Pancreas (tissue), 10 donors: ENCODE results near the gene MLPH. TPM values are rescaled to one million over a fixed set of nuclear protein-coding genes. Genes with fewer than 3 reads are reported as not detected.

Experiments
- ATAC-seq, 4 donors: fragments of 200-7000 bp; cut with Tn5 transposase; one replicate each; pipeline versions ENCODE4 v1.8.0 to v1.9.1; 2020; ENCODE audit warnings: mild to moderate bottlenecking in 4 of 4, moderate library complexity in 4 of 4
- DNase-seq, 6 donors: peaks; one replicate each; pipeline ENCODE4 v3.0.0-alpha.2; 2020
- FAIRE-seq: peaks from 2 replicates; lab custom pipeline; 2012; peaks lifted over from hg19 to GRCh38; lab: Jason Lieb, UNC
- H3K27ac ChIP-seq, 4 donors: fragments of 200-600 bp; sonication (generic); 1 replicate in 3 of 4; 2 replicates in 1 of 4; pipeline versions ENCODE4 v1.5.0 to v1.8.0; 2020
- H3K27me3 ChIP-seq, 4 donors: fragments of 200-600 bp; one replicate each; pipeline ENCODE4 v1.8.0; 2021
- H3K36me3 ChIP-seq, 3 donors: fragments of 200-600 bp; sonication (generic) in 1 of 3; one replicate each; pipeline versions ENCODE4 v1.5.0 to v1.8.0; 2020 to 2021
- H3K4me1 ChIP-seq, 3 donors: fragments of 200-600 bp; one replicate each; pipeline ENCODE4 v1.8.0; 2021
- H3K4me3 ChIP-seq, 4 donors: fragments of 200-600 bp; sonication (generic) in 2 of 4; one replicate each; pipeline versions ENCODE4 v1.5.0 to v1.8.0; 2020 to 2021
- H3K9me3 ChIP-seq, 4 donors: fragments of 200-600 bp; one replicate each; pipeline ENCODE4 v1.8.0; 2021
- WGBS, 2 donors: extraction: QIAGEN DNeasy Blood & Tissue Kit; methylation state at CpG; one replicate each; pipeline ENCODE4 v1.1.7; 2013; 5-methylcytosine and 5-hydroxymethylcytosine counted together
- intact Hi-C, 3 donors: fragments of 100-400 bp; cut with DNase I; formaldehyde crosslinking; loops; one replicate each; pipeline versions ENCODE4 v1.11.1 to v1.14.2; 2022
- polyA plus RNA-seq, 2 donors: library from polyadenylated mRNA; stranded (reverse); fragments of 200-250 nt; gene quantifications; one replicate each; pipeline ENCODE4 v1.2.3, GENCODE V29; 2013
- total RNA-seq, 6 donors: library from RNA; stranded (reverse); fragmentation: NEBNext Ultra II Directional in 4 of 6; extraction: Animal tissue kit (Norgen Biotek cat#: 25700) in 4 of 6; gene quantifications; one replicate each; pipeline versions ENCODE4 v1.2.1 to v1.2.4, GENCODE V29; 2021 to 2023
- TF ChIP-seq, protein P1 (sequence below), 4 donors: fragments of 200-600 bp; sonication (generic) in 3 of 4; IDR thresholded peaks; one replicate each; pipeline versions ENCODE4 v1.5.0 to v1.8.0; 2021; ENCODE audit warnings: antibody characterized with exemption in 4 of 4
- donor health status: healthy with polysubstance abuse.
- donor health status: DM: no; HTN: no; CAD: no; lungs with moderate emphysema.
- donor health status: DM: no; HTN: no; CAD: no.
- donor health status: control.
- donor health status: control.
- donor health status: Bipolar disorder and iron deficiency.
- donor health status: DM: yes; HTN: yes; CAD: no.
- donor health status: DM: no; HTN: no; CAD: no.
- donor health status: DM: no; HTN: no; CAD: no.
- donor health status: DM: yes; HTN: yes; CAD: no.

The MLPH gene
- total and polyA plus RNA-seq, 8 donors = 6.2 to 45.2 (median 19.3) TPM

DNA sequence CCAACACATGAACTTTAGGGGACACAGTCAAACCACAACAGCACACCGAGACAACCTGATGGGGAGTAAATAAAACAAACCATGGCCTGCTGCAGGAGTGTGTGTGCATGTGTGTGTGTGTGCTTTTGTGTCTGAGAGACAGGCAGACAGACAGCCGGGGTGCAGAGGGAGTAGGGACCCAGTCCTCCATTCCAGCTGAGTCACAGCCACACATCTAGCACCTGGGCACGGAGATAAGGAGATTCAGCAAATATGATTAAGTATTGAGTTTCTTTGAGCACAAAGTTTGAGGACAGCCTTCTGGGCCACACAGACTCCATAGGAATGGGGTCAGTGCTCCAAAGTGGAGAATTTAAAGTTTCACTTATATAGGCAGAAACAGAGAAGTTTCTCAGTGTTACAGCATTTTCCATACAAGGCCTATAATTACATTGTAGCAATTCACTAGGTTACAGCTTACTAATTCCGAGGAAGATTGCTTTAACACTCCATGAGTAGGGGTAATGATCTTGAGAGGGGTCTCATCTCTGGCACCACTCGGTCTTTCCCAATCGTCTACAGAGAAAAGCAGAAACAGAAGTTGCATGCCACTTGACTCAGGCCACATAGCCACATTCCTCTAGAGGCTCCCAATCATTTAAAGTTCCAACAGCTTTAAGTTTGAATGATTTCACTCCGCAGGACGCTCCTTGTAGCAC lies 48.5 kb downstream of the MLPH start:
- H3K27me3 ChIP-seq = no peaks in the 10 kb centered on the region
- 84 to 85% methylated on average over 8 of the region's 8 CpGs for WGBS, 2 donors
- intact Hi-C loops = no loop called here
- no peak for DNase-seq
- no peaks in the 10 kb centered on the region for H3K9me3 ChIP-seq
- FAIRE-seq = no peak
- H3K4me3 ChIP-seq = no peak overlapping the region
- H3K36me3 ChIP-seq = no peaks in the 10 kb centered on the region
- H3K4me1 ChIP-seq = no peaks in the 10 kb centered on the region
- ATAC-seq = no peak
- TF ChIP-seq, protein P1, sequence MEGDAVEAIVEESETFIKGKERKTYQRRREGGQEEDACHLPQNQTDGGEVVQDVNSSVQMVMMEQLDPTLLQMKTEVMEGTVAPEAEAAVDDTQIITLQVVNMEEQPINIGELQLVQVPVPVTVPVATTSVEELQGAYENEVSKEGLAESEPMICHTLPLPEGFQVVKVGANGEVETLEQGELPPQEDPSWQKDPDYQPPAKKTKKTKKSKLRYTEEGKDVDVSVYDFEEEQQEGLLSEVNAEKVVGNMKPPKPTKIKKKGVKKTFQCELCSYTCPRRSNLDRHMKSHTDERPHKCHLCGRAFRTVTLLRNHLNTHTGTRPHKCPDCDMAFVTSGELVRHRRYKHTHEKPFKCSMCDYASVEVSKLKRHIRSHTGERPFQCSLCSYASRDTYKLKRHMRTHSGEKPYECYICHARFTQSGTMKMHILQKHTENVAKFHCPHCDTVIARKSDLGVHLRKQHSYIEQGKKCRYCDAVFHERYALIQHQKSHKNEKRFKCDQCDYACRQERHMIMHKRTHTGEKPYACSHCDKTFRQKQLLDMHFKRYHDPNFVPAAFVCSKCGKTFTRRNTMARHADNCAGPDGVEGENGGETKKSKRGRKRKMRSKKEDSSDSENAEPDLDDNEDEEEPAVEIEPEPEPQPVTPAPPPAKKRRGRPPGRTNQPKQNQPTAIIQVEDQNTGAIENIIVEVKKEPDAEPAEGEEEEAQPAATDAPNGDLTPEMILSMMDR (IDR thresholded peaks at IDR 0.05) = no peak
- H3K27ac ChIP-seq = no peak overlapping the region

DNA sequence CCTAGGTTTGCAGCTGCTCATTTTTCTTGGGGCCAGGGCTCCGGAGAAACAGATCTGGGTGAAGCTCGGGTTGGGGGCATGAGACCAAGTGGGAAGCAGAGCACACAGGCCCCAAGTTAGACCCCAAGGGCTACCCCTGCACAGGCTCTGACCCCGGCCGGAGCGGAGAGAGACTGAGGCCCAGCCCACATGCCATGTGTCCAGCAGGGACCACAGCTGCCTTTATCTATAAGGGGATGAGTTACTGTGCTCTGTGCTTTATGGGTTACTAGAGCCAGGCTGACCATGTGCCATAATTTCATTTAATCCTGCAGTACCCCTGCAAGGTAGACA lies 49.0 kb downstream of the MLPH start:
- no peak for FAIRE-seq
- Histone ChIP-seq H3K4me3 (no peak overlapping the region), H3K27ac (no peak overlapping the region), H3K27me3 (no peaks in the 10 kb centered on the region), H3K36me3 (no peaks in the 10 kb centered on the region), H3K9me3 (no peaks in the 10 kb centered on the region), H3K4me1 (no peaks in the 10 kb centered on the region)
- ATAC-seq = no peak
- TF ChIP-seq, protein P1 (IDR thresholded peaks at IDR 0.05) = no peak
- 89 to 97% methylated on average over 5 of the region's 5 CpGs for WGBS, 2 donors
- intact Hi-C loops = no loop called here
- no peak for DNase-seq

DNA sequence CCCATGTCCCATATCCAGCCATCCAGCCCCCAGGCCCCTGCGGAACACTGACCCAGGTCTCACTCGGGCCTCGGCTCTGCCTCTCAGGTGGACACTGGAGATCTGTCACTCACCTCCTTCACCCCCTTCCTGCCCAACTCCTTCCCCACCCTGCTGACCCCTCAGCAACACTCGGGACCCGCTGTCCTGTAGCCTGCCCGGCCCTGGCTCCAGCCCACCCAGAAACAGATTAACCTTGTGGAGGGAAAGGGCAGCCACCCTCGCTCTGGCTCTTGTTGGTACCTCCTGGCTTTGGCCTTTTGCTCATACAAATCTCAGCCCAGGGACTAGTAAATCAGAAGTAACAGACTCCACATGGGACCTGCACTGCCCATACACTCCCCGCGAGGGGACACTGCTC lies 49.6 kb downstream of the MLPH start:
- Histone ChIP-seq H3K36me3 (no peaks in the 10 kb centered on the region), H3K27ac (no peak overlapping the region), H3K4me3 (no peak overlapping the region), H3K9me3 (no peaks in the 10 kb centered on the region), H3K27me3 (no peaks in the 10 kb centered on the region), H3K4me1 (no peaks in the 10 kb centered on the region)
- intact Hi-C loops = no loop called here
- 88 to 91% methylated on average over 9 of the region's 9 CpGs for WGBS, 2 donors
- no peak for ATAC-seq
- no peak for FAIRE-seq
- TF ChIP-seq, protein P1 (IDR thresholded peaks at IDR 0.05) = no peak
- DNase-seq = no peak

DNA sequence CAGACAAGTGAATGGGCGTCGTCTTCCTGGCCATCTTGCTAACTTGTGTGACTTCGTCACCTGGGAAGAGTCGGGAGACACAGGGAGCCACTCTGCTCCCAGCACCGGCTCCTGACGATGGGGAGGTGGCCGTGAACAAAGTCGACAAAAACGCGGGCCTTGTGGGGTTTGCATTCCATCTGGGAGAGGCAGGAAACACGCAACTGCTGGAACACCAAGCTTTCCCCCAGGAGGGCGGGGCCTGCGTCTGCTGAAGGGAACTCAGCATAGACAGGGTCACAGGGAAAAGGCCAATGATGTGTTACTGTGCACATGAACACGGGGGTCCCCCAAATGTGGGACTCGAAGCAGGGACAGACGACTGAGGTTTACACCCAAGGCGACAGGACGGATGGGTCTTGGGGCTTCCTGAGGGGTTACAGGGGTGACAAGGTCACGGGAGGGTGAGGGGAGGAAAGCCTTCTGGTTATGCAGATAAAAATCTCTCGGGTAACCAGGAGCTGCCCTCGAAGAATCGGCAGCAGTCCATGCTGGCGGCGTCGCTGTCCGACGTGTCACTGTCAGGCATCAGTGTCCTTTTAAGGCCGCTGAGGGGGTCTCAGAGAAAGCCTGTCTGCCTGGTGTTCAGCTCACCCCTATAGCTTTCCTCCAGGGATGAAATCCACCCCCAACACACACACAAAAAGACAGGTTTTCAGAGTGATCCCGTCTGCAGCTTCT lies 51.1 kb downstream of the MLPH start:
- FAIRE-seq (no peak), DNase-seq (no peak), ATAC-seq (no peak)
- WGBS, 2 donors = 77 to 85% methylated on average over 29 of the region's 29 CpGs
- Histone ChIP-seq H3K36me3 (no peaks in the 10 kb centered on the region), H3K27me3 (no peaks in the 10 kb centered on the region), H3K9me3 (no peaks in the 10 kb centered on the region), H3K27ac (no peak overlapping the region), H3K4me1 (no peaks in the 10 kb centered on the region), H3K4me3 (no peak overlapping the region)
- intact Hi-C loops = no loop called here
- TF ChIP-seq, protein P1 (IDR thresholded peaks at IDR 0.05) = no peak

DNA sequence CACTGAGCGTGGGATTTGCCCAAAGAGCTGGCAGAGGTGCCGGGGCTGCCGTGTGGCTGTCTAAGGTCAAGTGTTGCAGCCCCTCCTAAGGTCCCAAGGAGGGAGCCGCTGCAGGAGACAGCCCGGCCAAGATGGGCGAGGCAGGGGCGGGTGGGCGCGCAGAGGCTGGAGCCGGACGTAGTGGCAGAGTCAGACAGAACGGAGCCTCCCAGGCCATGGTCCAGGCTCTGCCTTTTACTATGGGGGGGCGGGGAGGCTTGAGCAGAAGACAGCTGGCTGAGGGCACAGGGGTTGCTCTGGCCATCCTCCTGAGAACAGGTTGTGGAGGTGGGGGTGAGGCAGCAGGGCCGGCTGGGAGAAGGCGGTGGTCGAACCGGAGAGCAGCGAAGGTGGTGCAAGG lies 51.9 kb downstream of the MLPH start:
- no peak for FAIRE-seq
- intact Hi-C loops = no loop called here
- no peak for DNase-seq
- no peaks in the 10 kb centered on the region for H3K36me3 ChIP-seq
- no peaks in the 10 kb centered on the region for H3K9me3 ChIP-seq
- ATAC-seq = no peak
- H3K27ac ChIP-seq = no peak overlapping the region
- no peak overlapping the region for H3K4me3 ChIP-seq
- H3K4me1 ChIP-seq = no peaks in the 10 kb centered on the region
- TF ChIP-seq, protein P1 (IDR thresholded peaks at IDR 0.05) = no peak
- 95% methylated on average over 18 of the region's 18 CpGs for WGBS, 2 donors
- H3K27me3 ChIP-seq = no peaks in the 10 kb centered on the region
